Stimulated activated CD8-positive, alpha-beta memory T cell treated with anti-CD3 and anti-CD28 coated beads, Interleukin-4, amount 100 ng/mL, for 1 hour (primary cell): ENCODE results near the gene CLTA.
"Not testable (repeated sequence)": the region's sequence is repeated elsewhere in the genome, so short reads cannot be mapped to it uniquely, and the experiment has no call there.

Source experiments
- DNase-seq, 2 donors: peaks; one replicate each; pipeline ENCODE4 v3.0.0-alpha.2; 2020; ENCODE audit warnings: low read depth in 2 of 2, low spot score in 1 of 2

The CLTA gene

DNA sequence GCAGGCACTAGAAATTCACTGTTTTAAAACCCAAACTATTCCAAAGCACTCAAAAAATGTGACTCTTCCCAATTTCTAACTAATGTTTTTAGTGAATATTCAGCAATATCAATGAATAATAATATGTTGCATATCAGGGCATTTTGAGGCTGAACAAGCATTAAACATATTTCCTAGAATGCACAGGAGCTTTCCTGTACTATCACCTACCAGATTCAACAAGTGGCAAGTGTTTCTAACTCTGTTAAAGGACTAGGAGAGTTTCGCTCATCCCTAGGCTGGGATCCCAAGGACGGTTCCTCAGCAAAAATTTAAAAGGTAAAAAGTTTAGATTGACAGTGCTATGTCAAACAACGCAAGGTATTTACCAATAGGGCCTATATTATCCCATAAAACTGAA lies 46.5 kb downstream of the CLTA start:
- DNase-seq = no peak

GRCh38 chr9:36239205-36239604 lies 48.5 kb downstream of the CLTA start:
- not testable (repeated sequence) for DNase-seq

- not testable (repeated sequence) for DNase-seq
Measured at GRCh38 chr9:36239675-36240074, 49.0 kb downstream of the CLTA start.

DNA sequence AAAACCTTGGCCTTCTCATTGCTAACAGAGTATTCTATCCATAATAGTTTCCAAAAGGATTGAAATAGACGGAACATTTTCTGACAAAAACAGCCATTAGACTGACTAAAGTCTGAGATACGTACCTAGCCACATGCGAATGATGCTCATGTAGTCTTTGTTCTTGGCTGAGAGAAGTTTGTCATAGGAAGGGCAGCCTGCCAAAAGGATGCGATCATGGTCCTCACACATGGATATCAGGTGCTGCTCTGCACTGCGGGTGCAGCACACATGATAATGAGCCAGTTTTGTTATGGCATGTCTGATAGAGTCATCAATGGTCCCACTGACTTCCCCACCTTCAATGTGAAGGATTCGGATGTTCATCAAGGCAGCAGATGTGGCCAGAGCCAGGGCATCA lies 55.2 kb downstream of the CLTA start:
- DNase-seq = no peak

- DNase-seq = no peak
Measured at GRCh38 chr9:36247356-36247755, 56.6 kb downstream of the CLTA start.

DNA sequence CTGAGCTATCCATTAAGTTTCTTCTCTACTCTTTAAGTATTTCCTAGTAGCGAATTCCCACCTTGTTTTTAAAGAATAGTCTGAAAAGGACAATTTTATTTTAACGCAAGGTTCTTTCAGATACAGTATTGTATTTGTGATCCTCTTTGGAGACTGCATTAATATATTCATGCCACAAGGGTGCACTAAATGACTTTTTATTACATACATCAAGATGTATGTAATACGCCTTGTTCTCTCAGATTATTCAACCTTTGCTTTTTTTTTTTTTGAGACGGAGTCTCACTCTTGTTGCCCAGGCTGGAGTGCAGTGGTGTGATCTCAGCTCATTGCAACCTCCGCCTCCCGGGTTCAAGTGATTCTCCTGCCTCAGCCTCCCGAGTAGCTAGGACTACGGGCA lies 57.3 kb downstream of the CLTA start:
- DNase-seq = not testable (repeated sequence)

DNA sequence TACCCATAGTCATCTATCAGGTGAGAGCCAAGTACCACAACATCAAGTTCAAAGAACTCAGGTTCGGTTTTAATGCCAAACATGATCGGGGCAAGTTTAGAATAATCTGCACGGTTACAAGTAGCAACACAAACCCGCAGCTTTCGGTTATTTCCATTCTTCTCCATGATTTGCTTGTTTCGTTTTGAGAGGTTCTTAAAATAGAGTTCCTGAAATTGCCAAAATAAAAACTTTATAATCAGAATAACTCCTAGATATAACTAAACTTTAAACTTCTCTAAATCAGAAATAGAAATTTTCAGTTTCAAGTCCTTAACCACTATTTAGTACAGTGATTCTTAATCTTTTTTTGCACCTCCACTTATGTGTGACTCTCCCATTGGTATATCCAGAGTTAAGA lies 58.5 kb downstream of the CLTA start:
- DNase-seq = no peak

GRCh38 chr9:36250079-36250478 lies 59.4 kb downstream of the CLTA start:
- DNase-seq = no peak

DNA sequence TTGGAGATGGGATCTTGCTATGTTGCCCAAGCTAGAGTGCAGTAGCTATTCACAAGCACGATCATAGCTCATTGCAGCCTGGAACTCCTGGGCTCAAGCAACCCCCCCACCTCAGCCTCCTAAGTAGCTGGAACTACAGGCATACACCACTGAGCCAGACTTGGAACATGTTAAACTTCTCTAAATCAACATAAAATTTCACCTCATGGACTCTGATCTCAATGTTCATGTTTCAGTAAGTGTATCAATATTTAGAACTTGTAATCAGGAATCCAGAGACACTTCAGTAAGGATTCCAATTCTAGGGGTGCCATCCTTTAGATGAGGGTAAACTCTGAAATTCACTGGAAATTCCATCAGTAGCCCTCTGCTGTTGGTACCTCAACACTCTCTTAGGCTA lies 60.7 kb downstream of the CLTA start:
- no peak for DNase-seq

DNA sequence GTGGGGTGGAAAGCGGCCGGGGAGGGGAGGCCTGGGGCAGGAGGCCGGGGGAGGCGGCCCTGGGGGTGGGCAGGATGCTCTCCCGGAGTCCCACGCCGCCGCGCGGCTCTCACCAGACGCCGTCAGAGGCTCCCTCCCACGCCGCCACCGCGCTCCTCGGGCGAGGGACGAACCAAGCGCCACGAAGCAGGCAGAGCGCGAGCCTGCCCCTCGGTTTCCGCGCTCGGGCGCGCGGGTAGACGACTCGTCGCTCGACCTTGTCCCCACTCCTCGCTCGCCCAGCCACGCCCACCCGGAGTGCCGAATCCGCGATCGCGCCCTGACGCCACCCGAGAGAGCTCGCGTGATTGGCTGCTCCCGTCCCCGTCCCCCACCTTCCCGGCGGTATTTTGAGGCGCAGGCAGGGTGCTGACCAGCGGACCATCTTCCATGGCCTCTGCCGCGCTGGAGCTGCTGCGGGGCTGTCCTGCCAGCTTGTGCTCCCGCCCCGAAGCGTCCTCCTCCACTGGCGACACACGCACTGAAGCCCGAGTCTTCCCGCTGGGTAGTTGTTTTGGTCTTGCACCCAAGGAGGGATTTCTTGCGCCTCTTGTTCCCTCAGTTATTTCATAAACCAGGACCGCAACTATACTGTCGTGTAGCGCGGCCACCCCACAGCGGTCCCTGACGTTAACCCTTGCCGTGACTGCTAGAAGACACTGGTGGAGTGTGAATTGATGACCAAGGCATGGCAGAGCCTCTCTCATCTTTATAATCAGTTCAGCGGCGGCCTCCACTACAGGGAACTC lies 67.7 kb downstream of the CLTA start, which contains the start of gene GNE:
Gene GNE (minus strand): TSS at position 241 of the 788 bp plus-strand sequence. CDS start 9,093 bp downstream, outside the sequence.
- DNase-seq = peak; percentile 97

GRCh38 chr9:36258996-36259533 lies 68.3 kb downstream of the CLTA start:
- DNase-seq = no peak
